DMS114 treated with DMSO at 0.1 percent for 48 hours (cell line): ENCODE measurements around the gene LGALS9C.
"Not testable (repeated sequence)": the region's sequence is repeated elsewhere in the genome, so short reads cannot be mapped to it uniquely, and the experiment has no call there.

Experiments used
- DNase-seq: peaks from one replicate; lab custom pipeline; 2025; ENCODE audit not compliant: unreplicated experiment; lab: John Stamatoyannopoulos, UW

The LGALS9C gene

DNA sequence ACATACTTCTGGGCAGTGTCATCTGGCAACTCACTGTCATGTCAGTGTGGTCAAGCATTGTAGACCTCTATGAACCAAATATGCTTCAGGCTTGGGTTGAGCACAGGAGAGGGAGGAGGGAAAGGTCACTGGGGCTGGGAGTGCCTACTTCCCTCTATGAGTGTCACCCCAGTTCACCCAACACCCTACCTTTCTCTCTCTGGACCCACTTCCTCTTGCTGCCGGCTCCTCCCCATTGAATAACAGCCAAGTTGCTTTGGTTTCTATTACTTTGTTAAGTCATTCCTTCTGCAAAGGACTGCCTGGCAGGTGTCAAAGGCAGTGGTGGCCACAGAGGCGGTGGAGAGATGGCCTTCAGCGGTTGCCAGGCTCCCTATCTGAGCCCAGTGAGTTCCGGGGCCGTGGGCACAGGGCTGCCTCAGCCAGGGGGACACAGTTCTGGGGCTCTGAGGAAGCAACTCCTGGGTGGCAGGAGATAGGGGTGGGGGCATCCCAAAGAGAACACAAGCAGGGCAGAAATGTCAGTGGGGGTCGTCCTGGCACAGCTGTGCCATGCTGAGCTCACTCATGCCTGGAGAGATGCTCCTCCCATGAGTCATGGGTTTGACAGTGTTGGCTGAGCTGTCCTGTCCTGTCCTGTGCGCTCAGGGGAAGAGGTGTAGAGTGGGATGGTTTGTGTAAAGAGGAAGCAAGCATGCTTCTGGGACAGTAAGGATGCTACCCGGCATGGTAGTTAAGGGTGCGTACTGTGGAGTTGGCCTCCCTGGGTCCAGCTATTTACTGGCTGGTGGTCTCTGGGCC lies at the start of gene LGALS9C:
Gene LGALS9C, plus strand, starts transcription at position 282 of the 801 bp plus-strand sequence. Its CDS starts 66 bp downstream, at position 348.
- not testable (repeated sequence) for DNase-seq

DNA sequence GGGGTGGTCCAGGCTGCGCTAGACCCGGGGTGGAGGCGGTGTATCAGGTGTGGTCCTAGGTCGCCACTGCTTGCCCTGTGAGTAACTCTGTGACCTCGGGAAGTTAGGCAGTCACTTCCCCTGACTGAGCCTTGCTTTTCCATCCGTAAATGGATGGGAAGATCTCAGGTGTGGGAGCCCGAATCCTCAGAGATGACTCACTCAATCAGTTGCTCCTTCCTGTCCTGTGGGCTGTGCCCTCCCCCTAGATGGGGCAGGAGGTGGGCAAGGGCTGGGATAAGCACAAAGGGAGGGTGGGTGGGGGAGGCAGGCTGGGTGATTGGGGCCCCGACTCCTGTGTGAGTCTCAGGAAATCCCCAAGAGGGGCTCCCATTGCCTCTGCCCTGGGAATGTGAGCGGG lies 44.4 kb upstream of the LGALS9C start:
- not testable (repeated sequence) for DNase-seq

DNA sequence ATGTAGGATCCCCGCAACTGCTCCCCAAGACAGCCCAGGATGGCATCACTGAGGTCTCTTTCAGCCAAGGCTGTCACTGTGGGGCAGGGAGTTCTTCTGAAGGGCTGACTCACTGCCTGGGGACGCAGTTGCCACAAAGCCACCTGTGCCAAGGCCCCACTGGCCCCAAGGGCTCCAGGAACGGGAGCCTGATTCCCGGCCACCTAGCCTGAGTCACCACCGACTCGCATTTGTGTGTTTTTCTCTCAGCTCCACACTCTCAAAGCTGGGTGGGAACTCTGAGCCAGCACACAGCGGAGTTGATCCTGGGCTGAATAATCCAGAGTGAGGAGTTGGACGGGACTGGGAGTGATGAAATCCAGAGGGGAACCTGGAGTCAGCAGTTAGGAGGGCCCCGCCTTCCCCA lies 37.1 kb upstream of the LGALS9C start:
- not testable (repeated sequence) for DNase-seq

DNA sequence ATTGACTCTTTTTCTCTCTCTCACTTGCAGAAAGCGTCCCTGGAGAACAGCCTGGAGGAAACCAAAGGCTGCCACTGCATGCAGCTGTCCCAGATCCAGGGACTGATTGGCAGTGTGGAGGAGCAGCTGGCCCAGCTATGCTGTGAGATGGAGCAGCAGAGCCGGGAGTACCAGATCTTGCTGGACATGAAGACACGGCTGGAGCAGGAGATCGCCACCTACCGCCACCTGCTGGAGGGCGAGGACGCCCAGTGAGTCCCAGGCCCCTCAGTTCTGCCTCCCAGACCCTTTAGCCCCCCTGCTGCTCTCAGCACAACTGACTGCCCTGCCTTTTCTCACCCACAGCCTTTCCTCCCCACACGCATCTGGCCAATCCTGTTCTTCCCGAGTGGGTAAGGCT lies 34.5 kb upstream of the LGALS9C start:
- DNase-seq = not testable (repeated sequence)

DNA sequence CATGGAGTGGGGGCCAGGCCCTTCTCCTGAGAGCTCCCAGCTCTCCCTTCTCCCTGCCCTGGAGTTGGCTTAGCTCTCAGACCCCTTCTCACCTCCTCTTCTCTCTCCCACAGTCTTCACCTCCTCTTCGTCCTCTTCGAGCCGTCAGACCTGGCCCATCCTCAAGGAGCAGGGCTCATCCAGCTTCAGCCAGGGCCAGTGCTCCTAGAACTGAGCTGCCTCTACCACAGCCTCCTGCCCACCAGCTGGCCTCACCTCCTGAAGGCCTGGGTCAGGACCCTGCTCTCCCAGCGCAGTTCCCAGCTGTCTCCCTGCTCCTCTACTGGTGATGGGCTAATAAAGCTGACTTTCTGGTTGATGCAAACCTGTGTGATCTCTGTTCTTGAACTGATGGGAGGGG lies 34.1 kb upstream of the LGALS9C start:
- not testable (repeated sequence) for DNase-seq

DNA sequence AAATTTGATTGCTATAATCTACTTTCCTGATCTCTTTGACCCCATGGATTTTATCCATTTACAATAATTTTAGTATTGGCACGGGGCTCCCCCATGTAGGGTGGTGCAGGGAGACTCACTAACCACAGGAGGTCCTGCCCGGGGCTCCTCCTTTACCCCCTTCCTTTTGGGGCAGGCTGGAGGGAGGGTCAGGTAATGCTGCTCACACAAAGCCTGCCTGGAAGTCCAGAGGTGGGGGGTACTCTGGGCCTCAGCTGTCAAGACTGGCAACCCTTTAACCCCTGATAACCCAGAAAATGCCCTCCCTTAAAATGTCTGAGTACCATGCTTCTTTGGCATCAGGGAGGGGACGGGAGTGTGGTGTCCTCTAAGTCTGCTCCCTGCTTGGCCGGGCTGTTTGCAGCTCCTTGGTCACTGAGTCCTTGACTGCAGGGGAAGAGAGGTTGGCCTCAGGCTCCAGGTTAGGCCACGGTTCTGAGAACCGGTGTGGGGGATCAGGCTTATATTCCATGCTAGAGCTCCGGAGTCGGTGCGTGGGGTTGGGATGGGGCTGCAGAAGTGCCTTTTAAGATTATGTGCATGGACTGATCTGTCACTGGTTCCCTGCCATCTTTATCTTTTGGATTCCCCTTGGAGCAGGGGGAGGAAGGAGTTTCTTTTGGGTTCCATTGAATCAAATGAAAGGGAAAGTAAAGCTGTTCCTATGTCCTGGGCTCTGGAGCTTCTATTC lies 28.9 kb upstream of the LGALS9C start:
- not testable (repeated sequence) for DNase-seq

DNA sequence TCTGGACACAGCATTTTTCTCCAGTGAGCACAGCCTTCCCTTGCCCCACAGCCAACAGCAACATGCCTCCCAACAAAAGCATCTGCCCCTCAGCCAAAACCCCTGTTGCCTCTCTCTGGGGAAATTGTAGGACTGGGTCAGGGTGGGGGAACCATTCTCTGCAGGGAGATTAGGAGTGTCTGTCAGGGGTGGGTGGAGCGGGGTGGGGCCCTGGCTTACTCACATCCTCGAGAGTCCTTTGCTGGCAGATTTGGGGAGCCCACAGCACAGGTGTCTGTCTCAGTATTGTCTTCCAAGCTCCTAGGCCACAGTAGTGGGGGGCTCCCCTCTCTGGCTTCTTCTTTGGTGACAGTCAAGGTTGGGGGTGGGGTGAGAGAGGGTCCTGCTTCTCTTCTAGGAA lies 28.3 kb upstream of the LGALS9C start:
- not testable (repeated sequence) for DNase-seq

DNA sequence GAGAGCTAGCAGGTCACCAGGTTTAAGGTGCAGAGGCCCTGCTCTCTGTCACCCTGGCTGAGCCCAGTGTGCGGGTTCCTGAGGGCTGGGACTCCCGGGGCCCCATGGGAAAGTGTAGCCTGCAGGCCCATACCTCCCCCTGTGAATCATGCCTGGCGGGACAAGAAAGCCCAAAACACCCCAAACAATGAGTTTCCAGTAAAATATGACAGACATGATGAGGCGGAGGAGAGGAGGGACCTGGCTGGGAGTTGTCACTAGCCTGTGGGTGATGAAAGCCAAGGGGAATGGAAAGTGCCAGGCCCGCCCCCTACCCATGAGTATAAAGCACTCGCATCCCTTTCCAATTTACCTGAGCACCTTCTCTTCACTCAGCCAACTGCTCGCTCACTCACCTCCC lies 26.8 kb upstream of the LGALS9C start:
- DNase-seq = not testable (repeated sequence)

DNA sequence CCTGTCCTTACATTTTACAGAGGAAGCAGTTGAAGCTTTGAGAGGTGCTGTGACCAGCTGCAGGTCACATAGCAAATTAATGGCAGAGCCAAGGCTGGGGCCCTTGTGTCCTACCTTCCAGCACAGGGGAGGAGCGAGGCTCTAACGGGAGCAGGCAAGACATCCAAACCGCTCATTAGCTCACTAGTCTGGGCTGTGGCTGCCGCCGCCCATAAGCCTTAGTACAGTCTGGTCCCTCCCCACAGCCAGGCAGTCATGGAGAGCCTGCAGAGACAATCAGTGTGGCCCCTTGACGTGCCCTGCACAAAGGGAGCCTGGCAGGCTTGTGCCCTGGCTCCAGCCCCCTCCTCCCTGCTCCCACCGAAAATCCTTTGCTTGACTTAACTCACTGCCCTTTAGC lies 25.6 kb upstream of the LGALS9C start:
- DNase-seq = not testable (repeated sequence)

DNA sequence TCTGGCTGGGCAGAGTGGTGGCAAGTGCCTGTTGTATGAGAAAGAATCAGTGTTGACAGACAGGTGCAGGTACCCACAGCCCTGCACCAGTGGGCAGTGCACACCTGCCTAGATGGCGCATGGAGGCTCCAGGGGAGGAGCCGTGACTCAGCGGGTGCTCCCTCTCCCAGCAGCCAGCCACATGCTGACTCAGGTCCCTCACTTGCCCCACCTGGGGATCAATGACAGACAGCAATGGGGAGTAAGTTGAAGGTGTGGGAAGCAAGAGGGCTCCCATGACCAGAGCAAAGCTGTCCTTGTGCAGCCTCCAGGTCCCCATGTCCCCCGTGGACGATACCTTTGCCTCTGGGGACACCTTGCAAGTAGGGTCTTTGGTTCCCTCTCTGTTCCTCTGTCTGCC lies 24.6 kb upstream of the LGALS9C start:
- not testable (repeated sequence) for DNase-seq

DNA sequence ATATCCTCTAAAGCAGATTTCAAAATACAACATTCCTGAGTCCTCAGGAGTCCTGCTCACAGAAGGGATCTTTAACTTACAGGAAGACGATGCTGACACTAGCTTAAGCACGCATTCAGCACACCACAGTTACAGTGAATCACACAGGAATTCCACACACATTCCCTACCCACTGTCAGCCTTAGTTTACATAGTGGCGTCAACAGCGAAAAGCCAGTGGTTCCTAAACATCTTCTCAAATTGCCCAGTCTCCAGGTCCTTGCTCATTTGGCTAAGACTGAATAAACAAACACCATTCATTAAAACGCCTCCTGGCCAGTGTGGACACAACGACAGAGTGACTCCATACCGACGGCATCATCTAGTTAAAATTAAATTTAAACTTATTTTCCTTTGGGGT lies 17.6 kb upstream of the LGALS9C start:
- DNase-seq = not testable (repeated sequence)

DNA sequence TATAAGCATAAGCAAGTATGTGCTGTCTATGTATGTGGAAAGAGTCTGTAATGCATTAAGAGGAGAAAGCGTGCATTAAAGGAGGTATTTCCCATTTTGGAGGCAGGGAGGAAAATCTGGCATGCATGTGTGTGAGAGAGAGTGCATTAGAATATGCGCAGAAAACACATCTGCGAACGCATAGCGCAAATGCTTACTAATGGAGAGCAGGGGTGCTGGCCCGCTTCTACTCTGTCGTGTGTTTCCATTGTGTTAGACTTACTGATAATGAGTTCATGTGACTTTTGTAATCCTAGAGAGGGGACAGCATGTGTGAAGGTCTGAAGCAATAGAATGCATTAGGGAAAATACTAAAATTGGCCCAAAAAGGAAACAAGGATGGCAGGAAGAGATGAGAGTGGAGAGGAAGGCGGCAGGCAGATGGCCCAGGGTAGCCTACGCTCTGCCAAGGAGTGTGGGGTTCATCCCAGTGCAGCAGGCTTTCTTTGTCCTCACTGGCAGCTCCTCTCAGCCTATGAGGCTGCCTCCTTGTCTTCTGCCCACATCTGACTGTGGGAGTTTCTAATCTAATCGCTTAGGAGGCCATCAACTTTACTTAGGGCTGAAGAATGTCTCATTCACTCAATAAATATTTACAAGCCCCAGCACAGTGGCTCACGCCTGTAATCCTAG lies 12.6 kb upstream of the LGALS9C start:
- not testable (repeated sequence) for DNase-seq

DNA sequence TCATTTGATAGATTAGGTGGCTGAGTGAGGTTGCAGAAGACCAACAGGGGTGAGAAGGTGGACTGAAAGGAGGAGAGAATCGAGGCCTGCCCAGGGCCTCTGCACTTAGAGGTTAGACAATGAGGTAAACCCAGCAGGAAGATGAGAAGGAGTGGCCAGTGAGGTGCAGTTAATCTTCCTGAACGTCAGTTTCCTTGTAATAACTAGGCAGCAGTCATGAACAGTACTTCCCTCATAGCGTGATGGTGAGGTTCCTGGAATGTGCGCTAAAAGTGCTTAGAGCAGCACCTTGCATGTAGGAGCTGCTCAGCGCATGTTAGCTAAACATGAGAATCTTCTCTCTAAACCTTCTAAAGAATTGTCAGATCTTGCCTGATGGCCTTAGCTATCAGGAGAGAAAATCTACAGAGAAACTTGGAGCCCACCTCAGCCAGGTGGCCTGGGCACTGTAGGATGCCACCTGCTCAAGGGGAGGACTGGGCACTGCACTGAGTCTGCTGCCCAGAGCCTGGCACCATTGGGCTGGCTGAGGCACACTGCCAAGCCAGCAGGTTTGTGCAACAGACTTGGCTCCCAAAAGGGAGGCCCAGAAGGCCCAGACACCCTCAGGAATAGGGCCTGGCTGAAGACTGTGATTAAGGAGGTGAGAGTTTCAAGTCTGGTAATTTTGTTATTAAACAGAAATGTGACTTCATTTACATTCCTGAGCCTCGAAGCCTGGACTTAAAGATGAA lies 10.2 kb upstream of the LGALS9C start:
- not testable (repeated sequence) for DNase-seq

DNA sequence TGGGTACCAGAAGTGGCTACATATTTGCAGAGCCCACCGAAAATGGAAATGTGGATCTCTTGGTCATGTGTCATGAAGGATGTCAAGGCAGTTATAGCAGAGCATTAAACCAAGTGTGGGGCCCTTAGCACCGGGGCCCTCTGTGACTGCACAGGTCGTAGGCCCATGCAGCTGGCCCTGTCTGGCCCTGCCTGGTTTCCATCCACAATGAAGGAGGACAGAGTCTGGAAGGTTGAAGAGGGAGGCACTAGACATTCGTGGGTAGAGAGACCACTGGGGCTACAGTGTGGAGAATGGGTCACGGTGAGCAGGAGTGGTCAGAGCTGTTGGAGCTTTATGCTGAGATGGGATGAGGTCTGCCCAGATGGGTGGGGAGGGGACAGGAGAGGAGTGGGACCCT lies 9.6 kb upstream of the LGALS9C start:
- DNase-seq = not testable (repeated sequence)

DNA sequence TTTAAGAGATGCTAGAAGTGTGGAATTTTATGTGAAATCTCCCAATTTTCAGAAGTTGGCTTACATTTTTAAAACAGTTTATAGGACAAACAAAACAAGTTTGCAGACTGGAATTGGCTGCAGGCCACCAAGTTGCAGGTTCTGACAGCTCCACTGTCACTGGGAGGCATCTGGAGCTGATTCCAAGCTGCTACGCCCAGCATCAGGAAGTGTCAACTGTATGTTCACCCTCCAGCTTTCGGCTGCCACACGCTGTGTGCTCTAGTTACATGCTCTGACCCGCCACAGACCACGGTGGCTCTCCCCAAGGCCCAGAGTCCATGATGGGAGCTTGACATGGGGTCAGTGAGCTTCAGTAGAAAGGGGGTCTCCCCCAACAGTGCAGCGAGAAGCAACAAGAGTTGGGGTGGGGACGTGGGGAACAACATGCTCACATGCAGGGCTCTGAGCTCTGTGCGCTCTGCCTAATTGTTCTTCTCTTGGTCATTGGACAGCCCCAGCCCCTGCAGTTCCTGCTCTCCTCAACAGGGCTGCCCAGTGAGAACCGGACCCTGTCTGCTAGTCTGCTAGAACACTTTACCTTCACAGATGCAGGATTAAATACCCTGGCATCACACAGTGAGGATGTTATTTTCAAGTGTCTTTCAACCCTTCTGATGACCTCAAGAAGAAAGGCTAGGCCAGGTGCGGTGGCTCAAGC lies 8.0 kb upstream of the LGALS9C start:
- not testable (repeated sequence) for DNase-seq

DNA sequence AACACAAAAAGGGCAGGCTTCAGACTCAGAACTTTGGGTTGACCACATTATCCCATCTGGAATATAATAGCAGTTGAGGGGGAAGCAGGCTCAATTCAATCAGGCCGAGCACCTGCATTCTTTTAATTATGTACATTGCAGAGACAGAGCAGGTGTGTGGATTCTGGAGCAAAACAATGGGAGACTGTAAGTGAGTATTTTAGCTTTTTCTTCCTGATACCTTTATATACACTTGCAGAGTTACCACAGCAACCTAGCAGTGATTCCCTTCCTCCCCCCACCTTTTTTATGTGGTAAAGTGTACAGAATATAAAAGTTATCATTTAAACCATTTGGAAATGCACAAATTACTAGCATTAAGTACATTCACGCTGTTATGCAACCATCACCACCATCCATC lies 6.8 kb upstream of the LGALS9C start:
- DNase-seq = not testable (repeated sequence)

DNA sequence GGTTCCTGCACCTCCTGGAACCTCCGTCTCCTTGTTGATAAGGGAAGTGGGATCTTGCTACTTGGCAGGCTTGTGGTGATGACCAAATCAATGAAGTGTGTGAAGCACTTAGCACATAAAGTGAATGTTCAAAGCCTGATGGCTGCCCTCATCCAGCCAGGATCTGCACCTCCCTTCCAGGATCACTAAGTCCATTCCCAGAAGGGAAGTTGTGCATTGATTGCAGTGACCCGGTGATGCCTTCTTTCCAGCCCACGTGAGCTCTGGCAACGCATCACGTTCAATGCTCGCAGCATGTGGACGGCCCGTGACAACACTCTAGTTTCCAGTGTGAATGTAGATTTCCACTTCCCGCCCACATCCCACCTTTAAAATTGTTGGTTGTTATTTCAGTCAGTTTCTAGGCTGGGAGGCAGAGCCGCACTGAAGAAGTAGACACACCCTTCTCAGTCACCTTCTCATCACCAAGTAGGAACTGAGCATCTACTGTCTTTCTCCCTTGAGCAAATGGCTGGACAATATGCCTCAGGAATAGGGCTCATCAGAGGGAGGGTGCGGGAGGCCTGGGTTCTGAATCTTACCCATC lies 6.2 kb upstream of the LGALS9C start:
- DNase-seq = not testable (repeated sequence)

DNA sequence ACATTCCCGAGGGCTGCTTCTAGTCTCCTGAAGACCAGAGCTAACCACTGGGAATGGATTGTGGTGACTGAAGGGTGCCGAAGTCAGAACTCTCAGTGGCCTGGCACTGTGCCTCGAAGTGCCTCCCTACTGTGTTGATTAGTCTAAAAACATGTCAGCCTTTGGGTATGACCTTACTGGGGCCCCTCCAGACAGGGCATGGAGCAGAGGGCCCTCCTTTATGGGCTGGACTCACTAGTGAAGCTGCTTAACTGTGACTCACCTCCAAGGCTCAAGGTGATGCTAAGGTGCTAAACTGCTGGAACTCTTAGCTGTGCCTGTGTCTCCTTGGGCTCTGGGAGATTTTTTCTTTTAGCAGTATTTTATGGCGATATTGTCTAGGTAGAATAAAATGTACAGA lies 2.6 kb upstream of the LGALS9C start:
- not testable (repeated sequence) for DNase-seq

DNA sequence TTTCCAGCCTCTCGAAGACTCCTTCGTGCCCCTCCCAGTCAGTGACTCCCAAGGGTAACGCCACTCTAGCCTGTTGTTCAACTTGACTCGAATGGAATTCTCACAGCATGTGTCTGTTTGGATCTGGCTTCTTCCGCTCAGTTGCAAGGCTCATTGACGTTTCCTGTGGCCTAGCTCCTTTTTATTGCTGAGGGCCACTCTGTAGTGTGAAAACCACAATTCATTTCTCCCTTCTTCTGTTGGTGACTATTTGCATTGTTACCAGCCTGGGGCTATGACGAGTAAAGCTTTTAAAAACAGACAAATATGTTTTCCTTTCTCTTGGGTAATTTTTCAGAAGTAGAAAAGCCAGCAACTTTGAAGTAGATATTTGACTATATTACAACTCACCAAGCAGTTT lies 1.8 kb upstream of the LGALS9C start:
- not testable (repeated sequence) for DNase-seq

DNA sequence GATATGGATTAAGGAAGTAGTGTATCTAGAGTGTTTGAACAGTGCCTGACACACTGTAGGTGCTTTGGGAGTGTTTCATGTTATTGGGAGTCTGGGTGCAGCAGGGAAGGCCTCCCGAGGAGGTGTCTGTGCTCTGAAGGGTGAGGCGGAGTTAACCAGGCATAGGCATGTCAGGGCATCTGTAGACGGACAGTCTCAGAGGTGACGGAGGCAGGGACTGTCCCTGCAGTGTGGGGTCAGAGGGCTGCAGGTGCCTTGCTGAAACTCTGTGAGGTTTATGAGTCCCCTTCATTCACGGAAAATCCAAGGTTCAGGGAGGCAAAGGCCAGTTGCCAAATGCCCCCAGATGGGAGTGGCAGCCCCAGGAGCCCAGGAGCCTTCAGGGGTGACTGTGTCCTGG lies 778 bp downstream of the LGALS9C start:
- DNase-seq = not testable (repeated sequence)
